Endothelial cell of hepatic sinusoid (primary cell): ENCODE measurements around the gene NR1H3.

ENCODE experiments used
- in situ Hi-C: cut with HindIII; loops from 2 replicates; pipeline ENCODE4 v1.10.0; 2017; ENCODE audit warnings: low sequenced_read_pairs

NR1H3 gene

DNA sequence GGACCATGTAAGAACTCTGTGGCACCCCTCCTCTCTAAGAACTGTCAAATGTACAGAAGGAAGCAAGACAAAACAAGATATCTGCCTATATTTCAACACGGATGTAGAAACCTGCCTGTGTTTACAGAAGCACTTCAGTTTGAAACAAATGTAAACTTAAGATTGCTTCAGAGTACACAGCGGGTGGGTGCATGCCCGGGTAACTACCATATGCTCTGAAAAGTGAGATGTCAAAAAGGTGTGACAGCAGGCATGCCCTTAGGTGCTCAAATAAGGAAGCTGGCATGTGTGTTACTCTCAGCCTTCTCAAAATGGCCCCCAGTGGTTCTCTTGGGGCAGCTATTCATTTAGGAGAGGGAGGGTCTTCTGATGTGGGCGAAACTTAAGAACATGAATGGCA is 14.3 kb upstream of the NR1H3 start:
- in situ Hi-C loops = no loop called here

DNA sequence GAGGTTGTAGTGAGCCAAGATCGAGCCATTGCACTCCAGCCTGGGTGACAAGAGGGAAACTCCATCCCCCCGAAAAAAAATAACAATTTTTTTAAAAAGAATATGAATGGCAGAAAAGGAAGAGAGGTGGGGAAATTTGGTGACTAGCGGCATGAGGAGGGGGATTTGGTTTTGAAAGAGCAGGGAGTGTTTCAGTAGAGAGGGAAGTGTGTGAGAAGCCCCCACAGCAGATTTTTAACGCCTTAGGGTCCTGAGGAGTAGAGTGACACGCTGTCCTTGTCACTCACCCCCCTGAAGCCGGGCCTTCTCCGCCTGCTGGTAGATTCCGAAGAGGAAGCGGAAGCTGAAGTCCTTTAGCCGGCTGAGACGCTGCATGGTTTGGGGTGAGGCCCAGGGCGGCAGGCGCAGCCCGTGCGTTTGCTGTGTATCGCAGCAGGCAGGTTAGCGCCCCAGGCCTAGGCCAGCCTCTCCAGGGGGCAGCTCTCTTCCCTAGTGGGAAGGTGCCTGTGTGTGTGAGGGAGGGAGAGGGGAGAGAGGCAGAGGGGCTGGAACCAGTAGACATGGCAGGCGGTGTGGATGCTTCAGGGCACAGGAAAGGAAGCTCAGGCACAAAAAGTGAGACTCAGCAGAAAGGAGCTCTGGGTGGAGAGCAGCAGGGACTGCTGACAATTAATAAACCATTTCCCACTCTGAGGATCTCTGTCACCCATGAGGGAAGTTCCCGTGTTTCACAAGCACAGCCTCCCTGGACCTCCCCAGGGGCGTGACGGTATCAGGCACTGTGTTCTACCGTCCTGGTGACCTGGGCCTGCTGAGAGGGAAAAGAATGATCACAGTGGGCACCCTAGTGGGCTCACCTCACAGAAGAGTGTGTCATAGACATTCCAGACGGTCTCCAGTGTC is 13.1 kb upstream of the NR1H3 start:
- in situ Hi-C loops = no loop called here

DNA sequence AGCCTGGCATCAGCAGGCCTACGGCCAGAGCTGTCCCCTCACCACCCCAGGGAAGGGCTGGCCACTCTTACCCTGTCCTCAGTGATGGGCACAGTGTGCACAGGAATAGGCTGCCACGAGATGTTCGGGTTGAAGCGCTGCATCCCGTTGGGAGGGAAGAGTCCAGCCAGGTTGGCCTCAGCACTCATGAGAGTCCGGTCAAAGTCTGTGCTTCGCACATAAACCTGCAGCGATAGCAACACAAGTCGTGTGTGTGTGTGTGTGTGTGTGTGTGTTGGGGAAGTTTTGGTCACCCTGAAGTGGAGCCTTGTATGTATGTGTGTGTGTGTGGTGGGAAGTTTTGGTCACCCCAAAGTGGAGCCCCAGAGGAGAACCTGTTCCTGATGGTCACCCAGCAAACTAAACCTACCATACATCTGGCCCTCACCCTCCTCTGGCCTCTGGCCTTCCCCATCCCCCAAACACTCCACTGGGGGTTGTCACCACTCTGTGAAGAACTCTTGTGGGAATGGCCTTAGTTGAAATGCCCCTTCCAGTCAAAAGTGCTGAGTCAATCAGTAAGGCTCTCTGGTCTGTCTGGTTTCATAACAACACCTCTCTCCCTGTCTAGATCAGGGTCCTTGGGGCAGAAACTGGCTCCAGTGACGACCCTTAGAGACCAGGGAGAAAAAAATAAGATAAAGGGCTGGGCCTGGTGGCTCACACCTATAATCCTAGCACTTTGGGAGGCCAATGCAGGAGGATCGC is 12.0 kb upstream of the NR1H3 start:
- in situ Hi-C loops = no loop called here

DNA sequence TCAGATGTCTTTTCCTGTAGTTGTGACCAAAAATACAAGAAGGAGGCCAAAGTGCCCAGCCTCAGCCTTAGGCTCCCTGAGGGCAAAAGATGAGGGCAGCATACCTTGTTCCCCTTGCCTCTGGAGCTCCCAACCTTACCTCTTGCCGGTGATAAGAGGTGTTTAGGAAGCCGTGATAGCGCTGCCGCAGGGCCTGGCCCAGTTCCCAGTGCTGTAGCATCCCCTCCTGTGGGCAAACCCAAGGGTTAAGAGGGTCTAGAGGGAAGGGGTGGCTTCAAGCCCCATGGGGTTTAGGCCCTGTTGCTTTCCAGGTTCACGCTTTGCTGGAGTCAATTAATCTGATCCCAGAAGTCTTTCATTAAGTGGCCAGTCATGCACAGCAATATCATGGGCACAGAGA is 10.3 kb upstream of the NR1H3 start:
- in situ Hi-C loops = no loop called here

DNA sequence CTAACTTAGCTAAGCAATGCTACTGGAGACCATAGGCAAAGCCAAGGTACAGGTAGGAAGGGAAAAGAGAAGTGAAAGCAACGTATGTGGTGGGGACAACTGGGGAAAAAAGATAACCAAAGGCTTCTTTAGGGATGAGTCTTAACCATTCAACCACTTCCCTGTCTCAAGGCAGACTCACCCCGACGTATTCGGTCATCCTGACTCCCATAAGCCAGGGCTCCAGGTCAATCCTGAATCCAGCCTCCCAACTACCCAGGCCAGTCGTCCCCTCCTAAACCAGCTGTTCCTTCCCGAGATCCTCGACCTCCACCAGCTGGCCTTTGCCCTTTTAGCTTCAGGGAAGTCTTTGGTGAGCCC is 9.5 kb upstream of the NR1H3 start:
- in situ Hi-C loops = no loop called here

DNA sequence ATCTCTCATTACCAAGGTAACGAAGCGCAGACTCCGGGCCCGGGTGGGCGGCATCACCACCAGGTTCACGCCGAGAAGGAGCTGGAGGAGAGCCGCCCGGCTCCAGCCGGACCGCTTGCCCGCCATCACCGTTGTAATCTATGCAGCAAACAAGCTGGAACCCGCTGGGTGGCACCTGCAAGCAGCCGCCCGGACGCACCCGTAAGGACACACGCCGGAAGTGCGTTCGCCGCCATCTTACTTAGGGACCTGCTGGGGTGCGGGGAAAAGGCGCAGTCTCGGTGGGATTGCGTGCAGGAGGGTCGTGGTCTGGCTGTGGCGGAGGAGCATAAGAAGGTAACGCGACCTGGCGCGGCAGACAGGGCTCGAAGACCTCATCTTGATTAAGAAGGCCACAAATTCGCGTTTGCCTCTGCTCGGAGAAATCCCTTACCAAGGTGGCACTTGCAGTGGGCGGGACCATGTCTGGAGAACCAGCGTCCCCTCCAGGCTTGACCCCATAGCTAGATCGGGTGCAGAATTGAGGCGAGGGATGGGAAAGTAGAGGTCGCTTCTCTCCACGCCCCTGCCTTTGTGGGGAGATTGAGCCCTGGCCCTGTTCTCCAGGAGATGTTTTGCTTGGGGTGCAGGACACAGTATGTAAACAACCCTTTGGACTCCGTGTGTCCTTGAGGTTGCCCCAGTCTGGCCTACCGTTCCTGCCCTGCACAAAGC is 9.0 kb upstream of the NR1H3 start, which contains the start of gene ACP2:
ACP2 (minus strand) TSS at position 151 of the 714 bp plus-strand sequence; CDS start at position 126, 25 bp downstream.
- in situ Hi-C loops = no loop called here

DNA sequence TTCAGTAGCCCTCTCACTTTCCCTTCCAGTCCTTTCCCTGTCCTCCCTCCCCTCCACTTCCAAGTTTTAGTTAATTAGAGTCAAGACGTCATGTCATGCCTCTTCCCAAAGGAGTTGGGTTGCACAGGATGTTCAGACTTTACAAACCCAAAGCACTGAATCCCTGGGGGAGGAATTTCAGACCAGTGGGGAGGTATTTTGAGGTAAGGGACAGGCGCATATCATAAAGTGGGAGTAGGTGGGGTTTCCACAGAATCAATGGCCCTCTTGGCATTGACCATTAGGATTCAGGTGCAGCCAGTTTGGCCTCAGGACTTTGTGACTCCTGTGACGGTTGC is 8.4 kb upstream of the NR1H3 start:
- in situ Hi-C loops = no loop called here

DNA sequence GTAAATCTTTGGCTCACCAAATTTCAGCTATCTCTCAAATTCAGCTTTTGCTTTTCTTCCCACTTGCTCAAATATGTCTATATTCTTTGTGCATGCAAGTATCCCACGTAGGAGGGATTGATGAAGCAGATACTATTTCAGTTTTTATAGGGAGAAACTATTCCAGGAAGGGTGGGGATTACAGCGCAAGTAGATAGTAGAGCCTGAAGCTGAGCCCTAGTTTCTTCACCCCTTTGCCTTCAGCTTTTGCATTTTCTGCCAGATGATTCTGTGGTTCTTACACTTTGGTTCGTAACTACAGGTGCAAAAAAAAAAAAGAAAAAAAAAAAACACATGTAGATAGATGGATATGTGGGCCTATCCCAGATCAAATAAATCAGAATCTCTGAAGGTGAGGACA is 6.0 kb upstream of the NR1H3 start:
- in situ Hi-C loops = no loop called here

DNA sequence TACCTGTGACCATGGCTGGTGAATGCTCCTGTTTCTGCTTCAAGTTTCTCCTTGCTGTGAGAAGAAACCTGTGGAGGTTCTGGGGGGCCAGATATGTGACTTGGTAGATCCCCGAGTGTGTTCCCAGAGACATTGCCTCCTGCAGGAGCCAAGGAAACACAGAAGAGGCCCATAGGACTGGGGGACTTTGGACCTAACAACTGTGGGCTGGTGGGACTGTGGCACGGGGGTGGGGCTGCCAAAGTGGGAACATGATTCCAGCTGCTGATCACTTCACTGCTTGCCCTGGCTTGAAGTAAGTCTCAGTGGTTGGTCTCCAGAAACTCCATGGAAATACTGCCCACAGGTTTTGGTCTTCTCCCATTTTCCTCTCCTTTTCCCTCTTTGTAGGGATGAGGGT is 4.1 kb upstream of the NR1H3 start:
- in situ Hi-C loops = no loop called here

DNA sequence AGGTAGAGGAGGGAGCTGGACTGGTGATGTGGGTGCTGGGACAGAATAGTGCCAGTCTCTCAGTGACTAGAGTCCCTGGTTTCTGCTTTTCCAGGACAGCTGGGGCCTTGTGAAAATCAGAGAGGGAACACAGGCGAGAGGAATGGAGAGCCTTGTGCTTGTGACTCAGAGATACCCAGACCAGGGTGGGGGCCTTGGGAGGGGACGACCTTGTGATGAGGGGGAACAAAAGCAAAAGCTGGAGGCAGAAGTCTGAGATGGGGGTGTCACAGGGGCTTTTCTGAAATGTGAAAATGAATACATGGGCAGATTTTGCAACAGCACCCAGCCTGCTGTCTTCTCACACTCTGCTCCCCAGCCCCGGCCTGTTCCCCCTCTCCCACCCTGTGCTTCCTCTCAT is 3.4 kb upstream of the NR1H3 start:
- in situ Hi-C loops = no loop called here

DNA sequence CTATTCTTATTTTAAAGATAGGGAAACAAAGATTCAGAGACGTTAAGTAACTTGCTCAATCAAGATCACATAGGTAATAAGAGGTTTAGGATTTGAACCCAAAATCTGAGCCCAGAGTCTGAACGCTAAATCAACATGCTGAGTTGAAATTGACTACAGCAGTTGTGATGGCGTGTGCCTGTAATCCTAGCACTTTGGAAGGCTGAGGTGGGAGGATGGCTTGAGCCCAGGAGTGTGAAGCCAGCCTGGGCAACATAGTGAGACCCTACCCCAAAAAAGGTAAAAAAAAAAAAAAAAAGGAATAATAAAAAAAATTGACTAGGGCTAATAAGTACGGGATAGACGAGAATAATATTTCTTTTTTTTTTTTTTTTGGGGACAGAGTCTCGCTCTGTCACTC is 1.4 kb upstream of the NR1H3 start:
- in situ Hi-C loops = loop anchor here (5.0 kb wide), 1 partner anchor 104 kb away; no protein-coding TSS in a partner anchor

DNA sequence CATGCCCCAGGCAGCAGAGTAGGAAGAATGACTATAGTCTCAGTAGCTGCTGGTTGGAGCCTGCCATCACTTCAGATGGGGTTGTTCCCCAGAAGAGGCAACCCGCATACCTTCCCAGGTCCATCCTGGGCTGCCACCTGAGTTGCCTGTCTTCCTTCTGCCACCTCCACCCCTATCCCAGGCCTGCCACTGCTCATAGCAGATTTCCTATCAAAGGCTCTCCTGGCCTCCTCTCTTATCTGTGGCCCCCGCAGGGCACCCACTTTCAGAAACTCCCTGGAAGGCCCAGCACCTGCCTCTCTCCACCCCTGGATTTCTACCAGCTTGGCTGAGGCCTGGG is 649 bp upstream of the NR1H3 start:
- in situ Hi-C loops = loop anchor here (5.0 kb wide), 1 partner anchor 105 kb away; no protein-coding TSS in a partner anchor

DNA sequence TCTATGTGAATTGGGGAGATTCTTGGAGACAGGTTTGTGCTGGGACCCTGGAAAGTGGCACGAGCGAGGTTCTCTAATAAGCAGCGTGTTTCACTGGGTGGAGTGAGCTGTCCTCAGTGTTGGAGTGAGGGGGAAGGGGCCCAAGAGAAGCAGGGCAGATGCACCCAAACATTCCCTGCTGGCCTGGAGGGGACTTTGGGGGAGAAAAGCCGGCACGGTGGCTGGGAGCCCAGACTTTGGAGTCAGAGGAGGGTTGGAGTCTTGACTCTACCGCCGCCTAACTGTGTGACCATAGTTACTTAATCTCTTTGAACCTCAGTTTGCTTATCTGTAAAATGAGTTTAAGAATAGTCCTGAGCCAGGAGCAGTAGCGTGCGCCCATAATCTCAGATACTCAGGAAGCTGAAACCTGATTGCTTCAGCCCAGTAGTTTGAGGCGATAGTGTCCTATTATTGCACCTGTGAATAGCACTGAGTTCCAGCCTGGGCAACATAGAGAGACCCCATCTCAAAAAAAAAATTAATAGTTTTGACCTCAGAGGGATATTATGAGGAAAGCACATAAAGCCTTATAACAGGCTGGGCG is 614 bp downstream of the NR1H3 start:
- in situ Hi-C loops = loop anchor here (5.0 kb wide), 1 partner anchor 106 kb away; no protein-coding TSS in a partner anchor

DNA sequence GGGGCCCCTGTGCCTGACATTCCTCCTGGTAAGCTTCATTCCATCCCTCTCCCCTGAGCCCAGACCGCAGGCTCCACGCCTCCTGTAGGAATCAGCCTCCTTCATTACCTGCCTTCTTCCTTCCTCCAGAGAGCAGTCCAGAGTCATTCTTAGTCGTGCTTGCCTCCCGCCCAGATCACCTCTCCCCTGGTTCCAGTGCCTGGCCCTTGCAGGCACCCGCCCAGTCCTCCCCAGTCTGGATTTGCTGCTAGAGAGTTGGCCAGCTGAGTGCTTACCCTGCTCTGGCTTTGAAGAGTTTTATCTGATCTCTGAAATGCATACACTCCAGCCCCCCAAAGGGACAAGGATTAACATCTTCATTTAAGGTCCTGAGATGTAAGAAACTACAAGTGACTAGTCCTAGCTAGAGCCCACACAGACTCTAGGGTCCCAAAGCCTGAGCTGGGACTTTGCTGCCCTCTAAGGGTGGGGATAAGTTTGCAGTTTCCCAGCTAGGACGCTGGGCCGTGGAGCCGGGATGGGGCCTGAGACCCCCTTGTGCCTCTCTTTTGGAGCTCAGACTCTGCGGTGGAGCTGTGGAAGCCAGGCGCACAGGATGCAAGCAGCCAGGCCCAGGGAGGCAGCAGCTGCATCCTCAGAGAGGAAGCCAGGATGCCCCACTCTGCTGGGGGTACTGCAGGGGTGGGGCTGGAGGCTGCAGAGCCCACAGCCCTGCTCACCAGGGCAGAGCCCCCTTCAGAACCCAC is 1.6 kb downstream of the NR1H3 start:
- in situ Hi-C loops = loop anchor here (5.0 kb wide), 1 partner anchor 107 kb away; no protein-coding TSS in a partner anchor

DNA sequence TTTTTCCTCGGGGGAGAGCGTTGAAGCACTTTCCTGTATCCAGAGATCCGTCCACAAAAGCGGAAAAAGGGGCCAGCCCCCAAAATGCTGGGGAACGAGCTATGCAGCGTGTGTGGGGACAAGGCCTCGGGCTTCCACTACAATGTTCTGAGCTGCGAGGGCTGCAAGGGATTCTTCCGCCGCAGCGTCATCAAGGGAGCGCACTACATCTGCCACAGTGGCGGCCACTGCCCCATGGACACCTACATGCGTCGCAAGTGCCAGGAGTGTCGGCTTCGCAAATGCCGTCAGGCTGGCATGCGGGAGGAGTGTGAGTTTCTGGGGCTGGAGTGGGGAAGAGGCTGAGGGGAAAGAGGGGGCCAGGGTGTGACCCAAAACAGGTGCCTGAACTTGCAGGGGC is 2.6 kb downstream of the NR1H3 start:
- in situ Hi-C loops = no loop called here

DNA sequence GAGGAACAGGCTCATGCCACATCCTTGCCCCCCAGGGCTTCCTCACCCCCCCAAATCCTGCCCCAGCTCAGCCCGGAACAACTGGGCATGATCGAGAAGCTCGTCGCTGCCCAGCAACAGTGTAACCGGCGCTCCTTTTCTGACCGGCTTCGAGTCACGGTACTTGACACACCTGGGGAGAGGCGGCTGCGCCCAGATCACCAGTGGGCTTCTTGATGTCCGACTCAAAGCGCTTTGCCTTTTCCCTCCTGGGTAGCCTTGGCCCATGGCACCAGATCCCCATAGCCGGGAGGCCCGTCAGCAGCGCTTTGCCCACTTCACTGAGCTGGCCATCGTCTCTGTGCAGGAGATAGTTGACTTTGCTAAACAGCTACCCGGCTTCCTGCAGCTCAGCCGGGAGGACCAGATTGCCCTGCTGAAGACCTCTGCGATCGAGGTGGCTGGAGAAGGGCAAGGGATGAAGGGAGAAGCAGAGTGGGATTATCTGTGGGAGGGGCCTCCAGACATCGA is 3.5 kb downstream of the NR1H3 start:
- in situ Hi-C loops = no loop called here

DNA sequence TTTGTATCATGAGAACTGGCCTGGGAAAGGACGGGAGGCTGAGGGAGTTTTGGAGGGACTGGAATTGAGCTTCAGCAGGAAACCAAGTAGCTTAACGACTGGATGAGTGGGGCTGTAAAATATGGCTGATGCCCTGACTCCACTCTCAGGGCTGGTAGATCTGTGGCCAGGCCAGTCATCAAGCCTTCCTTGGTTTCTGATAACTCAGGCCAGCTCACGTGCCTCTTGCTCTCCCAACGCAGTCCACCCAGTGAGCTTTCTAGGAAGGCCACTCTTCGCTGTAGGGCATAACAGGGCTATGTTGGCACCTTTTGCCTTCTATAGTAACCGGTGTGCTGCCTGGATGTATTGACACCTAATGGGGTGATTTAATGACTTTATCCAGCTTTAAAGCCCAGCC is 6.3 kb downstream of the NR1H3 start:
- in situ Hi-C loops = no loop called here

DNA sequence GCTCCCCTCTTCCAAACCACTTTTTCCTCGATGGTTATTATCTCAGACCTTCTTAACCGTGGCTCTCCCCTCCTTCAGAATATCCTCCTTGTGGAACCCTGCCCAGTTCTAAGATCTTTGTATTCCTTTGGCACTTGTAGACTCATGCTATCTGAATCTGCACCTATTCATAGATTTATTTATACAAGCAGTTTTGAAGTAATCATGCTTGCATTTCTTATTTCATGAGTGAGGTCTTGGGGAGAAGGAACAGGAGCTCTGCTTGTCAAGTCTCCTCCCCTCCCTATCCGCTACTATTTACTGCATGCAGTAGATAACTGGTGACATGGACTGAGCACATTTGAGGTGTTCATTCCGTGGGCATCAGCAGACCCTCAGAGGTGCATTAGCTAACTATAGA is 6.7 kb downstream of the NR1H3 start:
- in situ Hi-C loops = no loop called here

DNA sequence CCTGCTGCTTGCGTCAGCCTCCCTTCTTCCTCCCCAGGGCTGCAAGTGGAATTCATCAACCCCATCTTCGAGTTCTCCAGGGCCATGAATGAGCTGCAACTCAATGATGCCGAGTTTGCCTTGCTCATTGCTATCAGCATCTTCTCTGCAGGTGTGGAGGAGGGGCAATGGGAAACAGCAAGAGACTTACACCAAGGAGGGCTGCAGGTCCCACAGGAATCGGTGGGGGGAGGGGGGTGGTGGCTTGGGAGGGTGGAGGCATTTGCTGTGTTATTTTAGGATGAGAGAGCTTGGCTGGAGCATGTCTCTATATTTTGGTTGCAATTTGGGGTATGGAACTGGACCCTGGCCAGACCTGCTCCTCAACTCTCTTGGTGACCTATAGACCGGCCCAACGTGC is 10.1 kb downstream of the NR1H3 start:
- in situ Hi-C loops = no loop called here

DNA sequence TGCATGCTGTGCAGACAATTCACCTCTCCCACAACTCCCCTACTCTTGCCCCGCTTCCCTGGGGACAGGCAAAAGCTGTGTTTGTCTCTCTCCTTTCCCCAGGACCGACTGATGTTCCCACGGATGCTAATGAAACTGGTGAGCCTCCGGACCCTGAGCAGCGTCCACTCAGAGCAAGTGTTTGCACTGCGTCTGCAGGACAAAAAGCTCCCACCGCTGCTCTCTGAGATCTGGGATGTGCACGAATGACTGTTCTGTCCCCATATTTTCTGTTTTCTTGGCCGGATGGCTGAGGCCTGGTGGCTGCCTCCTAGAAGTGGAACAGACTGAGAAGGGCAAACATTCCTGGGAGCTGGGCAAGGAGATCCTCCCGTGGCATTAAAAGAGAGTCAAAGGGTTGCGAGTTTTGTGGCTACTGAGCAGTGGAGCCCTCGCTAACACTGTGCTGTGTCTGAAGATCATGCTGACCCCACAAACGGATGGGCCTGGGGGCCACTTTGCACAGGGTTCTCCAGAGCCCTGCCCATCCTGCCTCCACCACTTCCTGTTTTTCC is 10.7 kb downstream of the NR1H3 start:
- in situ Hi-C loops = no loop called here
